ENCODE data around the gene EYS.
"Not testable (repeated sequence)": the region's sequence is repeated elsewhere in the genome, so short reads cannot be mapped to it uniquely, and the experiment has no call there.

EYS gene

DNA sequence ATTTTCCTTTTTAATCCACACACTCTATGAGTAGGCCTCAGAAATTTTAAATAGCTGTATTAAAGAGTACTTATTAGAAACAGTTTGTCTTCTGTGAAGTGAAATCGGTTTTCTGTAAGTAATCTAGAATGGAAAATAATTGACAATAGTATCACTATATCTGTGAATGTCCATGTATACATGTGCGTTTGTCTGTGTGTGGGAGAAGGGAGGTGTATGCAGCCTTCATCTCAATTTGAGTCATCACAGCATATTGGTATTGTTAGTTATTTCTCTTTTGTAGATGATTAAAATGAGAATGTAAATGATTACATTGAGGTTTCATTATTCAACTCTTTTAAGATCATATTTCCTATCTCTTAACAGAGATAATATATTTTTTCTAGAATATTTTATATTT, 206.0 kb downstream of the EYS start:
- DNase-seq (ENCODE audit: low spot score) (no peak), ATAC-seq (ENCODE audit: low read depth) (no peak)
- no peak overlapping the region for H3K4me3 ChIP-seq (ENCODE audit: severe bottlenecking)
- no peaks in the 10 kb centered on the region for H3K36me3 ChIP-seq (ENCODE audit: low read depth)
- H3K9me3 ChIP-seq (ENCODE audit: severe bottlenecking) = no peaks in the 10 kb centered on the region
- H3K4me1 ChIP-seq (ENCODE audit: insufficient read depth, poor library complexity, severe bottlenecking) = no peaks in the 10 kb centered on the region
- no peak for TF ChIP-seq CTCF (IDR thresholded peaks at IDR 0.05; ENCODE audit: poor library complexity, severe bottlenecking)
- H3K27me3 ChIP-seq (ENCODE audit: insufficient read depth, poor library complexity, severe bottlenecking) = peaks cover 3% of the 10 kb centered on the region
- no peak overlapping the region for H3K27ac ChIP-seq (ENCODE audit: poor library complexity, severe bottlenecking)

DNA sequence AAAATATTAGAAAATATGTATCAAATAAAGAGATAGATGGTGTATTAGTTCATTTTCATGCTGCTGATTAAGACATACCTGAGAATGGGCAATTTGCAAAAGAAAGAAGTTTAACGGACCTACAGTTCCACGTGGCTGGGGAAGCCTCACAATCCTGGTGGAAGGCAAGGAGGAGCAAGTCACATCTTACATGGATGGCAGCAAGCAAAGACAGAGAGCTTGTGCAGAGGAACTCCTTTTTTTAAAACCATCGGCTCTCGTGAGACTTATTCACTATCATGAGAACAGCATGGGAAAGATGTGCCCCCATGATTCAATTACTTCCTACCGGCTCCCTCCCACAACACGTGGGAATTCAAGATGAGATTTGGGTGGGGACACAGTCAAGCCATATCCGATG, 223.4 kb downstream of the EYS start:
- H3K27me3 ChIP-seq (ENCODE audit: insufficient read depth, poor library complexity, severe bottlenecking) = not testable (repeated sequence)

DNA sequence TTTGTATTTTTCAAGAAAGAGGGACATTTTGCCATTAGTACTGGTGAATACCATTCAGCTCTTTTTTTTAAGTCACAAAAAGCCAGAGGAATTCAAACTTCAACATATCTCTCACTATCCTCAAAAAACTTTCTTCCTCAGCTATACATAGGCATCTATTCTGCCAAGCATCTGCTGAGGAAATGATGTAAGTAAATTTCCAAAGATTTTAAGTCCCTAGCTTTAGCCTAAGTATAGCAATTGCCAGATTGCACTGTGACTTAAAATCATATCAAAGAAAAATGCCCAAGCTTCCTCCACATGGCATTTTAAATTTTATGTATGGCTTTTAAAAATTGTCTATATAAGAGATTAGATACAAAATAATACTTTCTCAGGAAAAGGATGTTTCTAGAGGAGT, 237.4 kb downstream of the EYS start:
- Histone ChIP-seq H3K36me3 (ENCODE audit: low read depth) (no peaks in the 10 kb centered on the region), H3K9me3 (ENCODE audit: severe bottlenecking) (no peaks in the 10 kb centered on the region), H3K27me3 (ENCODE audit: insufficient read depth, poor library complexity, severe bottlenecking) (no peaks in the 10 kb centered on the region), H3K4me1 (ENCODE audit: insufficient read depth, poor library complexity, severe bottlenecking) (no peaks in the 10 kb centered on the region), H3K4me3 (ENCODE audit: severe bottlenecking) (no peak overlapping the region), H3K27ac (ENCODE audit: poor library complexity, severe bottlenecking) (no peak overlapping the region)
- DNase-seq (ENCODE audit: low spot score) (no peak), ATAC-seq (ENCODE audit: low read depth) (no peak)
- no peak for TF ChIP-seq CTCF (IDR thresholded peaks at IDR 0.05; ENCODE audit: poor library complexity, severe bottlenecking)

More for the DNA sequence above, 223.4 kb downstream of the EYS start:
- H3K9me3 ChIP-seq (ENCODE audit: severe bottlenecking); ATAC-seq (ENCODE audit: low read depth); H3K36me3 ChIP-seq (ENCODE audit: low read depth); H3K4me1 ChIP-seq (ENCODE audit: insufficient read depth, poor library complexity, severe bottlenecking); H3K4me3 ChIP-seq (ENCODE audit: severe bottlenecking); H3K27ac ChIP-seq (ENCODE audit: poor library complexity, severe bottlenecking); DNase-seq (ENCODE audit: low spot score): not testable (repeated sequence)

- Histone ChIP-seq H3K9me3 (ENCODE audit: severe bottlenecking) (no peaks in the 10 kb centered on the region), H3K27me3 (ENCODE audit: insufficient read depth, poor library complexity, severe bottlenecking) (no peaks in the 10 kb centered on the region), H3K4me1 (ENCODE audit: insufficient read depth, poor library complexity, severe bottlenecking) (no peaks in the 10 kb centered on the region), H3K27ac (ENCODE audit: poor library complexity, severe bottlenecking) (no peak overlapping the region), H3K36me3 (ENCODE audit: low read depth) (no peaks in the 10 kb centered on the region), H3K4me3 (ENCODE audit: severe bottlenecking) (no peak overlapping the region)
- no peak for TF ChIP-seq CTCF (IDR thresholded peaks at IDR 0.05; ENCODE audit: poor library complexity, severe bottlenecking)
- DNase-seq (ENCODE audit: low spot score) (no peak), ATAC-seq (ENCODE audit: low read depth) (no peak)
Measured at GRCh38 chr6:65468307-65468706, 238.7 kb downstream of the EYS start.

DNA sequence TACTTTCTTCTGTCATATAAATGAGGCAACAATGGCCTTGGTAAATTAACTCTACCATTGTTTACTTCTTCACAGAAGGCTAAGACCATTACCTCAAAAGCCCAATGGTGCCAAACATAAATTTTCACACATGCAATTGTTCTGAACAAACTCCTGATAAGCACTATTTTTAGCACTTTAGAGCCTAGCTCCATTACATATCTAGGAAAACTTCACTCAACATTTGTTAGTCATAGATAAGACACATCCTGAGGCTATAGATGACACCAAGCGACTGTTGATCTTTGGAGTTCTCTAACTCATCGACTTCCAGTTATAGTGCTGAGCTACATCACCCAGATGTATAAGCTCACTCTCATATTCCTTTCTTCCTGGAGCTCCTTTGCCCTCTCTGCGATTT, 245.9 kb downstream of the EYS start:
- H3K27ac ChIP-seq (ENCODE audit: poor library complexity, severe bottlenecking) = no peak overlapping the region
- H3K4me1 ChIP-seq (ENCODE audit: insufficient read depth, poor library complexity, severe bottlenecking) = no peaks in the 10 kb centered on the region
- TF ChIP-seq CTCF (IDR thresholded peaks at IDR 0.05; ENCODE audit: poor library complexity, severe bottlenecking) = no peak
- H3K4me3 ChIP-seq (ENCODE audit: severe bottlenecking) = no peak overlapping the region
- no peak for ATAC-seq (ENCODE audit: low read depth)
- no peak for DNase-seq (ENCODE audit: low spot score)
- no peaks in the 10 kb centered on the region for H3K27me3 ChIP-seq (ENCODE audit: insufficient read depth, poor library complexity, severe bottlenecking)
- H3K9me3 ChIP-seq (ENCODE audit: severe bottlenecking) = no peaks in the 10 kb centered on the region
- H3K36me3 ChIP-seq (ENCODE audit: low read depth) = no peaks in the 10 kb centered on the region

Measured in RWPE2 (cell line).